SH-SY5Y (cell line): ENCODE data around the gene MSLN.

Experiments
- GATA2 ChIP-seq: IDR thresholded peaks from 2 replicates; pipeline ENCODE4 v1.6.1; 2011; ENCODE audit warnings: mild to moderate bottlenecking, low read depth, low read length
- GATA3 ChIP-seq: IDR thresholded peaks from 2 replicates; pipeline ENCODE4 v1.6.1; 2011; ENCODE audit warnings: low read depth, mild to moderate bottlenecking, low read length, moderate library complexity

DNA sequence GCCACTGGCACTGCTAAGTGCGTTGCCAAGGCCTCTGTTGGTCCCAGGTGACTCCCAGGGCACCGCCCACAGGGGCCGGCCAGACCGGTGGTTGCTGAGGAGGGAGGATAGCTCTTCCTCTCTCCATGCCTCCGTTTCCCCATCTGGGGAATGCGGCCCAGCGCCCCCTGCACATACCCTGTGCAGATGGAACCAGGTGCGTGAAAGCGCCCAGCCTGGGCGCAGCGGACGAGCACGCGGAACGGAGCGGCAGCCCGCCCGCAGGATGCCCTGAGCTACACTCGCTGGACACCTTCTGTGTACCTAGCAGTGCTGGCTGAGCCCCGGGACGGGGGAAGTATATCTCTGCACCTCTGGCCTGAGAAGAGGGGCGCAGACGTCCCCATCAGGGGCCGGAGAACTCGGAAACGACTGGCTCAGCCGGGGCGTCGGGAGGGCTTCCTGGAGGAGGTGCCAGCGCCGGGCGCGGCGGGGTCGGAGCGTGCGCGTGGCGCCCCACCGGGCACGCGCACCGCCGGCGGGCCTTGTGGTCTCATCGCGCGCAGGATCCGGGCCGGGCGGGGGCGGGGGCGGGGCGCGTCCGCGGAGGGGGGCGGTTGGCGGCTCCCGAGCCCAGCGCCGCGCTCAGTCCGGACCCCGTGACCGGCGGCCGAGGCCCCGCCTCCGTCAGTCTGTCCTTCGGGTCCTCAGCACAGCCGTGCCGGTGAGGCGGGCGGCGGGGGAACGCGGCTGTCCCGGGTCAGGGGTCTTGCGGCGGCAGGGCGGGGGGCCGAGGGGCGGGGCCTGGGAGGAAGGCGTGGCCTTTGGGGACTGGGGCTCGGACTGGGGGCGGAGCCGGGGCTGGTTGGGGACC is 33.9 kb upstream of the MSLN start, which contains the start of the genes CCDC78 and HAGHL:
- no peak for TF ChIP-seq GATA2
- TF ChIP-seq GATA3: no peak
